OCI-LY3 (cell line): Measurements from ENCODE around the gene PTPN12.

ENCODE experiments used
- H2AFZ ChIP-seq: fragments of 200-600, 300-600 bp; shearing (Covaris generic); 2 replicates; pipeline ENCODE4 v1.6.0; 2014; ENCODE audit warnings: antibody characterized with exemption, low read depth, low read length
- H3K27ac ChIP-seq: fragments of 200-600, 300-600 bp; sonication (generic); 2 replicates; pipeline ENCODE4 v1.5.1; 2014; ENCODE audit warnings: mild to moderate bottlenecking, low read length, moderate library complexity, mixed read lengths
- H3K27me3 ChIP-seq: fragments of 200-600, 300-600 bp; sonication (generic); 2 replicates; pipeline ENCODE4 v1.6.1; 2014; ENCODE audit warnings: low read depth, low read length, mixed read lengths
- H3K36me3 ChIP-seq: fragments of 200-600, 300-600 bp; sonication (generic); replicated peaks from 2 replicates; pipeline ENCODE3; 2014; ENCODE audit warnings: low read depth, low read length, mixed read lengths
- H3K4me1 ChIP-seq: fragments of 300-600, 200-600 bp; sonication (generic); 2 replicates; pipeline ENCODE4 v1.6.1; 2014; ENCODE audit warnings: low read length, mixed read lengths
- H3K4me2 ChIP-seq: fragments of 200-600, 300-600 bp; sonication (generic); 2 replicates; pipeline ENCODE4 v1.6.1; 2014; ENCODE audit warnings: low read length, mixed read lengths
- H3K4me3 ChIP-seq: fragments of 300-600, 200-600 bp; sonication (generic); 2 replicates; pipeline ENCODE4 v1.5.1; 2014; ENCODE audit warnings: antibody characterized with exemption, mild to moderate bottlenecking, low read length, moderate library complexity
- H3K79me2 ChIP-seq: fragments of 300-600, 200-600 bp; shearing (Covaris generic); 2 replicates; pipeline ENCODE4 v1.6.1; 2014; ENCODE audit warnings: mild to moderate bottlenecking, low read length, mixed read lengths
- H3K9ac ChIP-seq: fragments of 300-600, 200-600 bp; shearing (Covaris generic); 2 replicates; pipeline ENCODE4 v1.6.0; 2014; ENCODE audit warnings: mild to moderate bottlenecking, low read length, moderate library complexity
- H3K9me3 ChIP-seq: fragments of 200-600, 300-600 bp; shearing (Covaris generic); 2 replicates; pipeline ENCODE4 v1.6.1; 2014; ENCODE audit warnings: low read length, mixed read lengths; ENCODE audit not compliant: insufficient read depth
- H4K20me1 ChIP-seq: fragments of 200-600, 300-600 bp; sonication (generic); 2 replicates; pipeline ENCODE4 v1.6.1; 2016; ENCODE audit warnings: low read length, mixed read lengths; ENCODE audit not compliant: insufficient read depth
- CTCF ChIP-seq: fragments of 200-600, 300-600 bp; sonication (generic); IDR thresholded peaks from 2 replicates; pipeline ENCODE4 v1.5.1; 2014; ENCODE audit warnings: antibody characterized with exemption, low read length, low read depth
- EZH2phosphoT487 ChIP-seq: fragments of 200-600 bp; shearing (Covaris generic); IDR thresholded peaks from 2 replicates; pipeline ENCODE4 v1.6.1; 2018; ENCODE audit warnings: antibody characterized with exemption, mixed run types, low read depth

PTPN12 gene

GRCh38 chr7:77561352-77561751 lies 24.3 kb downstream of the PTPN12 start:
- Histone ChIP-seq H3K4me2 (no peak overlapping the region), H3K4me1 (peaks cover under 1% of the 10 kb centered on the region; the same call in 1 of the 2 replicates), H4K20me1 (peaks cover 6% of the 10 kb centered on the region; the same call in 1 of the 2 replicates), H3K36me3 (no peaks in the 10 kb centered on the region), H3K79me2 (peaks cover 4% of the 10 kb centered on the region), H2AFZ (no peak overlapping the region), H3K27ac (no peak overlapping the region), H3K27me3 (no peaks in the 10 kb centered on the region), H3K4me3 (no peak overlapping the region), H3K9ac (no peak overlapping the region), H3K9me3 (no peaks in the 10 kb centered on the region)
- no peak for TF ChIP-seq CTCF
- TF ChIP-seq EZH2phosphoT487, result no peak

- Histone ChIP-seq H3K27me3 (no peaks in the 10 kb centered on the region), H3K79me2 (peaks cover 3% of the 10 kb centered on the region), H4K20me1 (peaks cover 7% of the 10 kb centered on the region; the same call in 1 of the 2 replicates)
Measured at GRCh38 chr7:77563275-77563674, 26.2 kb downstream of the PTPN12 start.

GRCh38 chr7:77565917-77566316 lies 28.8 kb downstream of the PTPN12 start:
- Histone ChIP-seq H3K27me3 (no peaks in the 10 kb centered on the region), H3K36me3 (no peaks in the 10 kb centered on the region), H3K4me2 (no peak overlapping the region), H3K9ac (no peak overlapping the region), H4K20me1 (peaks cover 7% of the 10 kb centered on the region; the same call in 1 of the 2 replicates), H3K4me1 (peaks cover 7% of the 10 kb centered on the region; the same call in 1 of the 2 replicates), H2AFZ (no peak overlapping the region), H3K9me3 (no peaks in the 10 kb centered on the region), H3K79me2 (no peaks in the 10 kb centered on the region), H3K27ac (no peak overlapping the region), H3K4me3 (no peak overlapping the region)
- no peak for TF ChIP-seq CTCF
- TF ChIP-seq EZH2phosphoT487, result no peak

More at GRCh38 chr7:77563275-77563674, 26.2 kb downstream of the PTPN12 start:
- Histone ChIP-seq H3K27ac (no peak overlapping the region), H3K4me1 (no peaks in the 10 kb centered on the region), H3K4me3 (no peak overlapping the region), H2AFZ (no peak overlapping the region), H3K9ac (no peak overlapping the region), H3K36me3 (no peaks in the 10 kb centered on the region), H3K9me3 (no peaks in the 10 kb centered on the region), H3K4me2 (no peak overlapping the region)
- TF ChIP-seq EZH2phosphoT487, result no peak
- no peak for TF ChIP-seq CTCF

- peaks cover 7% of the 10 kb centered on the region; the same call in 1 of the 2 replicates for H4K20me1 ChIP-seq
- H3K4me3 ChIP-seq, result no peak overlapping the region
- no peaks in the 10 kb centered on the region for H3K79me2 ChIP-seq
- no peak overlapping the region for H3K27ac ChIP-seq
- H2AFZ ChIP-seq, result no peak overlapping the region
- no peak for TF ChIP-seq CTCF
- TF ChIP-seq EZH2phosphoT487, result no peak
- H3K27me3 ChIP-seq, result no peaks in the 10 kb centered on the region
- no peaks in the 10 kb centered on the region for H3K9me3 ChIP-seq
- peaks cover 7% of the 10 kb centered on the region; the same call in 1 of the 2 replicates for H3K4me1 ChIP-seq
- no peak overlapping the region for H3K4me2 ChIP-seq
- no peak overlapping the region for H3K9ac ChIP-seq
- H3K36me3 ChIP-seq, result no peaks in the 10 kb centered on the region
Measured at GRCh38 chr7:77566421-77566820, 29.3 kb downstream of the PTPN12 start.
